ENCODE results near the gene SH3GLB2. TPM values are rescaled to one million over a fixed set of nuclear protein-coding genes. Genes with fewer than 3 reads are reported as not detected.

The SH3GLB2 gene
- total RNA-seq = 158 TPM

DNA sequence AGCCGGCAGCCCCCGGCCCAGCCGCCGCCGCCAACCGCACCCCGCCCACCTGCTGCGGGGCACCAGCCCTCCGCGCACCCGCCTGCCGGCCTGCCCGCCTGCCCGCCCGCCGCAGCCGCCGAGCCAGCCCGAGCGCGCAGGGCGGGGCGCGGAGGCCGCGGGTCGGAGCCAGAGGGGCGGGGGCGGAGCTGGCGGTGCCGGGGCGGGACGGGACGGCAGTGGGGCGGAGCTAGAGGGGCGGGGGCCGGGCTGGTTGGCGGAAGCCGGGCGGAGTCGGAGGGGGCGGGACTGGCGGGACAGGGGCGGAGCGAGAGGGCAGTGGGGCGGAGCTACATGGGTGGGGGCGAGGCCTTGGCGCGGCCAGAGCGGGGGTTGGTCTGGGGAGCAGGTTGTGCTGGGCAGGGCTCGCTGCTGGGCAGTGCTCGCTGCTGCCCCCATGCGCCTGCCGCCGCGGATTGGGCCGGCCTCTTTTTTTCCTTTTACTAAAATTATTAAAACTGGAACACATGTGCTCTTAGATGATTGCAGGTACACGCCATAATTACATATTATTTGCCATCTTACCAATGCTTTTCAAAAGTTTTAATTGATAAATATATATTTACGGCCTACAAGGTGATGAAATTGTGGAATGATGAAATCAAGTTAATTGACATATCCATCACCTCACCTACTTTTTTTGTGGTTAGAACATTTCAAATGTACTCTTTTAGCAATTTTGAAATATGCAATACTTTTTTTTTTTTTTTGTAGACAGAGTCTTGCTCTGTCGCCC is at the start of gene SH3GLB2:
TSS of gene SH3GLB2 (minus strand) at position 140 of the 775 bp plus-strand sequence. CDS start 177 bp downstream, outside the sequence.
- DNase-seq (ENCODE audit: low spot score) = peak; percentile 98
- intact Hi-C loops (cut with DNase I) = no loop called here
- ATAC-seq = peak; percentile 97

DNA sequence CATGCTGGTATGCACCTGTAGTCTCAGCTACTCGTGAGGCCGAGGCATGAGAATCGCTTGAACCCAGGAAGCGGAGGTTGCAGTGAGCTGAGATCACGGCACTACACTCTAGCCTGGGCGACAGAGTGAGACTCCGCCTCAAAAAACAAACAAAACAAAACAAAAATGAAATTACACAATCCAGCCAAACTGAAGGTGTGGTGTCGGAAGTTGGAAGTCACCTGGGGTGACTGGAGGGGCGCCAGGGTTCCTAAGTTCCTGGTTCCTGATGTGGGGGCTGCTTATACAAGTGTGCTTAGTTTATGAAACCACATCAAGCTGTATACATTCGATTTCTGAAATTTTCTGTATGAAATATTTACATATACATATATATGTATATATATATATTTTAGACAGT is 49.1 kb upstream of the SH3GLB2 start:
- intact Hi-C loops (cut with DNase I) = no loop called here
- DNase-seq (ENCODE audit: low spot score) = no peak
- no peak for ATAC-seq

DNA sequence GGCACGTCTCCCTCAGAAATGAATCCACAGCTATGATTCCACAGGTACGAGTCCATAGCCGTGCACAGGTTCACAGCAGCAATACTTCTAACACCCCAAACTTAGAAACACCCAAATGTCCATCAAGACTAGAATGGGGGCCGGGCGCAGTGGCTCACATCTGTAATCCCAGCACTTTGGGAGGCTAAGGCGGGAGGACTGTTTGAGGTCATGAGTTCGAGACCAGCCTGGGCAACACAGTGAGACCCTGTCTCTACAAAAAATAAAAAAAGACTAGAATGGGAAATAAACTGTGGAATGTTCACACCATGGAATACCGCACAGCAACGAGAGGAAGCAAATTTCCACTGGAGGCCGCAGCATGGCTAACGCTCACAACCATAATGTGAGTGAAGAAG is 48.5 kb upstream of the SH3GLB2 start:
- ATAC-seq (no peak), DNase-seq (ENCODE audit: low spot score) (no peak)
- intact Hi-C loops (cut with DNase I) = no loop called here

DNA sequence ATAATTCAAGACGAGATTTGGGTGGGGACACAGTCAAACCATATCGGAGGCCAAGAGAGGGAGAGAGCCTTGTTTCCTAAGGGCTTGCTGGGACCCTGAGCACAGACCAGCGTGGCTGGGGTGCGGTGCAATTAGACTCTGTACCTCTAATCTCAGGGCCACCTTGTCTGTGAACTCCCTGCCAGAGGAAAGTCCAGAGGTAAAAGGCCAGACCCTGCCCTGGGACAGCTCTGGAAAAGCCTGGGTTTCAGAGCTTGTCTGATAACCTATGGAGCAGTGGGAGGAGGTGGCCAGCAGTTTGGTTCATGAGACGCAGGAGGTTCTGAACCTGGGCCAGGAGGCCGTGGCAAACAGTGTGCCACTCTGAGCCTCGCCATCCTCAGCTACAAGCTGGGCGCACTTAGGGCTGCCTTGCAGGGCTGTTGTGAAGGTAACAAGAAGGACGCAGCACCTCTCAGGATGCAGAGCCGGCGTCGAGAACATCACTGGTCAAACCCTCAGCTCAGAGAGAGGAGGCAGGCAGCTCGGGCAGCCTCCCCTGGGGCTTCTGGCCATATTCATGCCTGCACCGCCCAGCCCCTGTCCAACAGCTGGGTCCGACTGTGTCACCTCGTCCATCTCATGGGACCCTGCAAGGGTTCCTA is 48.0 kb upstream of the SH3GLB2 start:
- intact Hi-C loops (cut with DNase I) = no loop called here
- DNase-seq (ENCODE audit: low spot score) (no peak), ATAC-seq (no peak)

DNA sequence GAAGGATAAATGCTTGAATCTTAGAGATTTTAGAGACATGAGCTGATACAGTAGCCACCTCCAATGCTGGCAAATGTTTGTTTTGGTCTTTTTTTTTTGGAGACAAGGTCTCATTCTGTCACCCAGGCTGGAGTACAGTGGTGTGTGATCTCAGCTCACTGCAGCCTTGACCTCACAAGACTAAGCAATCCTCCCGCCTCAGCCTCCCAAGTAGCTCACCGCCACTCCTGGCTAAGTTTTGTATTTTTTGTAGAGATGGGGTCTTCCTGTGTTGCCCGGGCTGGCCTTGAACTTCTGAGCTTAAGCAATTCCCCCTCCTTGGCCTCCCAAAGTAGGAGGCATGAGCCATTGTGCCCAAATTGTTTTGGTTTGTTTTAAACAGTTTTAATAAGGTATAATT is 46.0 kb upstream of the SH3GLB2 start:
- intact Hi-C loops (cut with DNase I) = no loop called here
- DNase-seq (ENCODE audit: low spot score) (no peak), ATAC-seq (no peak)

DNA sequence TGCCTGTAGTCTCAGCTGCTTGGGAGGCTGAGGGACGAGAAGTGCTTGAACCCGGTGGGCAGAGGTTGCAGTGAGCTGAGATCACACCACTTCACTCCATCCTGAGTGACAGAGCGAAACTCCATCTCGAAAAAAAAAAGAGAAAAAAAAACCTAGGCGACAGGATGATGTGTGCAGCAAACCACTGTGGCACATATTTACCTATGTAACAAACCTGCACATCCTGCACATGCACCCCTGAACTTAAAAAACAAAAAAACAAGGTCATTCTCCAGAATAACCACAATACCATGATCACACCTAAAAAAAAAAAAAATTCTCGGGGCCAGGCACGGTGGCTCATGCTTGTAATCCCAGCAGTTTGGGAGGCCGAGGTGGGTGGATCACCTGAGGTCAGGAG is 45.3 kb upstream of the SH3GLB2 start:
- DNase-seq (ENCODE audit: low spot score) (no peak), ATAC-seq (no peak)
- intact Hi-C loops (cut with DNase I) = no loop called here

DNA sequence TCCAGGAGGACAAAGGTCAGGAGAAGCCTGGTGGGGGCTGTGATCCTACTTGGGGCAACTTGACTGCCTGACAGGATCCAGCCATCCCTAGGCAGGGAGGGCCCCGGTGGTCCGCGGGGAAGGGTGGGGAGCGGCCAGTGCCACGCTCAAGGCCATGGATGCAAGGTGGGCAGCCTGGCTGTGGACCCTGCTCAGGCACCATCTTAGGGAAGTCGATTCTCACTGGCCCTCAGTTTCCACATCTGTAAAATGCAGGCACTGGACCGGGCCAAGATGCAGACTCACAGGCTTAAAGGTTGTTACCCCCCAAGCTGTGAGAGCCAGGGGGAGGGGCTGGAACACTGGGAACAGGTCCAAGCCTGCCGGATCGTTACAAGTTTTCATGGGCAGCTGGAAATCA is 44.0 kb upstream of the SH3GLB2 start:
- intact Hi-C loops (cut with DNase I) = no loop called here
- ATAC-seq = no peak
- no peak for DNase-seq (ENCODE audit: low spot score)

DNA sequence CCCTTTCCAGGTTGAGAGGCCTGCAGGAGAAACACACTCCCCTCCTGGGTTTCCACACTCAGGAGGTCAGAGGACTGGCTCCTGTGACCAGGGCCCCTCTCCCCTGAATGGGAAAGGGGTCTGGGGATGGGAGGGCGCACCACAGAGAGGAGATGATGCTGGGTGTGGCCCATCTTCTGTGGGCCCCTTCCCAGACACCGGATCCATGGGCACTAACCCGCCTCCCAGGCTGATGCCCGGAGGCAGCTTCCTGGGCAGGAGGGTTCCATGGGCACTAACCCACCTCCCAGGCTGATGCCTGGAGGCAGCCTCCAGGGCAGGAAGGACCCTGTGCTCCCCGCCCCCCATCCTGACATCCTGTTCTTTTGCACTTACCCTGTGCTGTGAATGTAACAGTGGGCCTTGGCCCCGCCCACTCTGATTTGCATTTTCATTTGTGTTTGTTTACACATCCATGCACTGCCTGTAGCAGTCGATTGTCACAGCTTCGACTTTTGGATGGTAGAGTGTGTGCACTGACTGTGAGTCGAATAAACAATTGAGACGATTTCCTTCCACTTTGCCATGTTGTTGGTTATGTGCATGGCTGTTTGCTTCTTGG is 43.5 kb upstream of the SH3GLB2 start:
- intact Hi-C loops (cut with DNase I) = no loop called here
- ATAC-seq = no peak
- DNase-seq (ENCODE audit: low spot score) = no peak

DNA sequence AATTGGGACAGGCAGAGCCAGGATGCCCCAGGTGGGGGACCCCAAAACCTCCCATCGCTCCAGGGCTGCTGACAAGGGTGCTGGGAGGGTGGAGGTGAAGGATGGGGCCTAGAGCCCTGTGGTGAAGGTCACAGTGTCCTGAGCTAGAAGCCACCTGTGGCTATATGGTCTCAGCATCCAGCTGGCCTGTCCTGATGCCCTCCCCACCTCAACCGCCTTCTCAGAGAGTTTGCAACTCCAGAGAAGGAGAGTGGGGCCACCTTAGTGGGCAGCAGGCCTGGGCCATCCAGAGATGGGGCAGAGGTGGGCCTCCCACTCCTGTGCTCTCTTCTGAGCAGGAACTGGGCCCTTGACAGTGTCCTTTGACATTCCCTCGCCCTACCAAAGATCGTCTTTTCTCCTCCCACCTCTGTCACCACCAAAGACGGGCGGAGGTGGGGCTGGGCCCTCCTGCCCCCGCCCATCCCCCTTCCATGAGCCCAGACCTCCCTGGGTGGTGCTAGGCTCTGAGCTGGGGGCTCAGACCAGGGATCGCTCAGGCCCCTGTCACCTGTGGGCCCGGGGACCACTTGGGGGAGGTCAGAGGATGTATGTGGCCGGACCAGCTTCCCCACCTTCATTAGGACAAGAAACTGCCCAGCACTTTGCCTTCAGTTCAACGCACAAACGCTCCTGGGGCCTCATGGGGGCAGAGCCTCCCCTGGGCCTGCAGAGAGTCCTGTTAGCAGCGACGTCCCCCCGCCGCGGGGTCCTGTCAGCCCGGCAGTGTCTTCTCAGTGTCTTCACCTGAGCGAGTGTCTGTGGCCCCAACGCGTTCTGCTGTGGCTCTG is 42.8 kb upstream of the SH3GLB2 start:
- no peak for DNase-seq (ENCODE audit: low spot score)
- no peak for ATAC-seq
- intact Hi-C loops (cut with DNase I) = no loop called here

DNA sequence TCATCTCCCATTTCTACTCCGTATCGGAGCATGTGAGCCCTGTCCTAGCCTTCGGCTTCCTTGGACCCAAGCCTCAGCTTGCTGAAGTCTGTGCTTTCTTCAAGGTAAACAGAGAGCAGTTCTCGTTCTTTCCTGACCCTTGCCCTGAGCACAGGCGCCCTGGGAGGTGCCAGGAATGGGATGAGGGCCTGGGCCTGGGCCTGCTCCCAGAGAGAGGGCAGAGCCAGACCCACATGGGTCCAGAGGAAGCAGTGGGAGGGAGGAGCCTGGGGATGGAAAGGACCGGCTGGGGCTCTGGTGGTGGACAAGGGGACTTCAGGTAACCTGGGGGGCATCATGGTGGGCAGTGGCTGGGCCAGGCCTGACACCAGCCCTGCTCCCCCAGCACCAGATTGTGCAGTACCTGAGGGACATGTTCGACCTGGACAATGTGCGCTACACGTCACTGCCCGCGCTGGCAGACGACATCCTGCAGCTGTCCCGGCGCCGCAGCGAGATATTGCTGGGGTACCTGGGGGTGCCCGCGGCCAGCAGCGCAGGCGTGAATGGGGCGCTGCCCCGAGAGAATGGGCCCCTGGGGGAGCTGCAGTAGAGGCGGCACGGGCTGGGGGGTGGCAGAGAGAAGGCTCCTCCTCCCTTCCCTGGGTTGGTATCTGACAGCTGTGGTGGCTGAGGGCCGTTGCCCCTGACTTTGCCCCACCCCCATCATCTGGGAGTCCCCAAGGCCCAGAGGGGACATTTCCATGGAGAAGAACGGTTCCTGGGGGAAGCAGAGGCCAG is 41.9 kb upstream of the SH3GLB2 start:
- intact Hi-C loops (cut with DNase I) = no loop called here
- DNase-seq (ENCODE audit: low spot score) (no peak), ATAC-seq (peak; percentile 21)

DNA sequence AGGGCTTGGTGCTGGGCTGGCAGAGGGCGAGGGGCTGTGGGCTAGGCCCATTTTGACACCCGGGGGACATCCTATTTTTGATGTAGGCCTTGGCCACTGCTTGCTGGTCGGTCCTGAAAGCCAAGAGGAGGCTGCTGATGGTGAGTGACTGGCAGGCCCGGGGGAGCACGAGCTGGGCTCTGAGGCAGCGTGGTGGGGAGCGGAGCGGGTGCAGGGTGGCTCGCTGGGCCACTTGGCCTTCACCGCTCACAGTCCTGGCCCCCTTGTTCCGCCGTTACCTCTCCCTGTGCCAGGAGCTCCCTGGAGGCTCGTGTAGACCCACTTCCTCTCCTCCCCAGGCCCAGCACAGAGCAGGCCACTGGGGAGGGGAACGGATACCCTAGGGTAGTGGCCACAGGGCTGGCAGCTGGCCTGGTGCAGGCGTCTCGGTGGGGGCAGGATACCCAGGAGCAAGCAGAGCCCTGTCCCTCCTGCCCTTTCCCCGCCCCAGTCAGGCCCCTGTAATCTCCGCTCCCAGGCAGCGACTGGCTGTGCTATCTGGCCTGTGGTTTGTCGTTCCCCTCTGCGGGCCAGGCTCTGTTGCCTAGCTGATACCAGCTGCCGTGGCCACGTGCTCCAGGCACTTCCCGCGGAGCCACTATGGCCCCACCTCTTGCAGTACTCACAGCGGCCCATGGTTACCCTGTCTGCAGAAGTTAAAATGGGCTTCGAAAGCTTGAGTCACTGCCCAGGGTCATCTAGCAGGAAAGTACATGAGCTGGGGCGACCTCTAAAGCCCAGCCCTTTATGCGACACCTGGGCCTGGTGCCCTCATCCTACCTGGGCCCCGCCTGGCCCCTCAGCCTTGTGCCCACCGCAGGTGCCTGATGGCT is 41.1 kb upstream of the SH3GLB2 start:
- intact Hi-C loops (cut with DNase I) = no loop called here
- ATAC-seq = peak; percentile 80

DNA sequence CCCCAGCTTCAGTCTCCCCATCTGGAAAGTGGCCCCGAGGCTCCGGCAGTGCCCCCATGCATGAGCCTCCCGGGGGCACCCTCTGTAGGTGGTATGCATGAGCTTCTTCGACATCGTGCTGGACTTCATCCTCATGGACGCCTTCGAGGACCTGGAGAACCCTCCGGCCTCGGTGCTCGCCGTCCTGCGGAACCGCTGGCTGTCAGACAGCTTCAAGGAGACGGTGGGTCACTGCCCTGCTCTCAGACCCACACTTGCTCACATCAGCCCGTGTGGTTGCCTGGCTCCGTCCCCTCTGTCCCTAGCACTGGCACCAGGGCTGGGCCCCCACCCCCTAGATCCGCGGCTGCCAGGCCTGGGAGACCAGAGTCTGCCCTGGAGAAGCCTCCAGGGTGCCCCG is 40.0 kb upstream of the SH3GLB2 start:
- DNase-seq (ENCODE audit: low spot score) (no peak), ATAC-seq (no peak)
- intact Hi-C loops (cut with DNase I) = no loop called here

More for the DNA sequence above, 41.1 kb upstream of the SH3GLB2 start:
- DNase-seq (ENCODE audit: low spot score) = no peak

DNA sequence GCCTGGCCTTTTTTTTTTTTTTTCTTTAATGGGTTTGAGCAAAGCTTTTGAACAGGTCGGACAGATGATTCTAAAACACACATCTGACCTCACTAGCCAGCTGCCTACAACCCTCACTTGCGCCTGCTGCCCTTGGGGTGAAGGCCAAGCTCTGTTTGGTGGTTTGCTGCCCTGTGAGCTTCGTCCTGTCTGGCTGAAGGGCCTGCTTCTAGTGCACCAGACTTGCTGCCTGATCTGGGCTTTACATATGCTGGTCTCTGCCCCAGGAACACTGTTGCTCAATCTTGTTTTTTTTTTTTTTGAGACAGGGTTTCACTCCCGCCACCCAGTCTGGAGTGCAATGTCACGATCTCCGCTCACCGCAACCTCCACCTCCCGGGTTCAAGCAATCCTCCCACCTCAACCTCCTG is 36.4 kb upstream of the SH3GLB2 start:
- DNase-seq (ENCODE audit: low spot score) (no peak), ATAC-seq (no peak)
- intact Hi-C loops (cut with DNase I) = no loop called here

DNA sequence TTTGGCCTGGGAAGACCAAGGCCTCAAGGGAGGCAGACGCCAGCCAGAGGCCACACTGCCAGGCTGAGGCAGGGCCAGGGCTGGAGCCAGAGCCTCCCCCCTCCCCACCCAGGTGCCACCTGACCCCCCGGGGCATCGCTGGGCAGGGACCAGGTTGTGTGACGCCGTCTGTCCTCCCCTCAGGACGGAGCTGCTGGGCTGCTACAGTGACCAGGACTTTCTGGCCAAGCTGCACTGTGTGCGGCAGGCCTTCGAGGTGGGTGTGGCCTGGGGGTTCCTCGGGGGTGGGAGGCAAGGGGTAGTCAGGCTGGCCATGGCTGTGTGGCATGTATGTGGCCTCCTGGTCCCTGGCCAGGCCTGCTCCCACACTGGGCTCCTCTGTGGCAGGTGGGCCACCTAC is 34.9 kb upstream of the SH3GLB2 start:
- DNase-seq (ENCODE audit: low spot score) (no peak), ATAC-seq (no peak)
- intact Hi-C loops (cut with DNase I) = no loop called here

DNA sequence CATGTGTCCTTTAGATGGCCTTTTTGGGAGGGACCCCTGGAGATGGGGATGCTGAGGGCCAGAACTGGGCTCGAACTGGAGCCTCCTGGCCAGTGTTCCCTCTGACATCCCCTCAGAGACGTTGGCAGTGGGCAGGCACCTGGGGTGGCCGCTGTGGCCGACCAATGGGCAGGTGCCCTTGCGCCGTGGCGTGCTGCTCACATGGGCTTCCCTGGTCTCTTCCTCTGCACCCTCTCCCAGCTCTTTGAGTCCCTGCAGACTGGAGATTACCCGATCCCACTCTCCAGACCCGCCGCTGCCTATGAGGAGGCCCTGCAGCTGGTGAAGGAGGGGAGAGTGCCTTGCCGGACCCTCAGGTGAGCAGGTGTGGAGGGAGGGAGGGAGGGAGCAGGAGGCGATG is 32.9 kb upstream of the SH3GLB2 start:
- DNase-seq (ENCODE audit: low spot score) (no peak), ATAC-seq (no peak)
- intact Hi-C loops (cut with DNase I) = no loop called here

DNA sequence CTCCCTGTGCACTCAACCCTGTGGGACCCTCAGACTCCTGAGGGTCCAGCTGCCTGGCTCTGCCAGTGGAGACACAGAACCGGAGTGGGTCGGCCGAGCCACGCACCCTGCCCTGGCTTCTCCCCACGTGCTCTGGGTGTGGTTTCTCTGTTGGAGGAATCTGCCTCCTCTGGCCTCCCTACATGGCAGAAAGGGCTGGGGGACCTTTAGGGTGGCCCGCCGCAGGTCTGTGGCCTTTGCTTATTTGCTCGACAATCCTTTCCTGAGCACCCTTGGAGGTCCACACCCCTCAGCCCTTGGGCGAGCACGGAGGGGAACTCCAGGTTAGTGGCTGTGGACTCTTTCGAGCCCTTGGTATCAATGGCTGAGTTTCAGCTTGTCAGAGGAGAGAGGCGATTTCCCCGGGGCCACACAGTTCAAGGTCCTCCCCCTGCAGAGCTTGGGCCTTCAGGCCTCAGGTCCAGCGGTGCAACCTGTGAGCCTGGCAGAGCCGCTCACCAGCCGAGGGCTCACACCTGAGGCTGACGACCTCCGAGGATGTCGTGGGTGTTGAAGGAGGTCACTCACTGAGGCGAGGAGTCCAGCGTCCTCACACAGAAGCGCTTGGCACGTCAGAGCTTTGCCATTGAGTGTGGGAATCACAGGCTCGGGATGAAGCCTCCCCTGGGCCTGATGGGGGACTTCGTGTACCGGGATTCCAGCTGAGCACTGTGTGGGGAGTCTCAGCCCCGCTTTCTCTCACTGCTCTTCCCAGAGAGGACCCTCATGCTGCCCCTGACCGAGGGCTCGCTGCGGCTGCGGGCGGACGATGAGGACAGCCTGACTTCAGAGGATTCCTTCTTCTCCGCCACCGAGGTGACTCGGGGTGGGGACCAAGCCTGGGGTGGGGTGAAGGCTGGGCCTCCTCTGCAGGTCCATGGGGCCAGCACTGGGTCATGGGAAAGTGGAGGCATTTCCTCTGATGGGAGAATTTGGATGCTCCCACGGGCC is 32.0 kb upstream of the SH3GLB2 start:
- intact Hi-C loops (cut with DNase I) = no loop called here
- DNase-seq (ENCODE audit: low spot score) = no peak
- ATAC-seq = no peak
